Panc1 (cell line): ENCODE measurements around the gene PSMB1. TPM values are rescaled to one million over a fixed set of nuclear protein-coding genes. Genes with fewer than 3 reads are reported as not detected.

Experiments used
- ATAC-seq: fragments of 200-7000 bp; cut with Tn5 transposase; 2 replicates; pipeline ENCODE4 v1.9.1; 2020; ENCODE audit warnings: mild to moderate bottlenecking, moderate library complexity
- BruUV-seq: library from RNA; stranded (reverse); fragments of 400-500 nt; replicated peaks from 2 replicates; lab custom pipeline; 2021; lab: Mats Ljungman, UMichigan
- CTCF ChIA-PET: fragments of 300-600 bp; sonication (Branson Sonifier 250); formaldehyde crosslinking; loops from one replicate; lab custom pipeline; 2022; ENCODE audit warnings: antibody characterized with exemption; lab: Charles Lee
- POLR2A ChIA-PET: fragments of 300-600 bp; sonication (Branson Sonifier 250); formaldehyde crosslinking; loops from one replicate; lab custom pipeline; 2022; ENCODE audit warnings: antibody characterized with exemption; lab: Charles Lee
- DNase-seq: peaks from one replicate; pipeline ENCODE4 v3.0.0-alpha.2; 2010; ENCODE audit warnings: low read depth, low spot score
- H3K27ac ChIP-seq: 2 replicates; pipeline ENCODE4 v1.5.1; 2011; ENCODE audit warnings: mild to moderate bottlenecking, low read length, inconsistent platforms
- H3K27me3 ChIP-seq: fragments of 200-500 bp; sonication (Bioruptor generic); 2 replicates; pipeline ENCODE4 v1.6.0; 2014; ENCODE audit warnings: low read length, inconsistent platforms; ENCODE audit not compliant: control insufficient read depth, insufficient read depth
- H3K36me3 ChIP-seq: fragments of 200-500 bp; sonication (Bioruptor generic); 2 replicates; pipeline ENCODE4 v1.5.1; 2014; ENCODE audit warnings: inconsistent platforms, mild to moderate bottlenecking, low read length, moderate library complexity; ENCODE audit not compliant: control insufficient read depth, insufficient read depth
- H3K4me1 ChIP-seq: 2 replicates; pipeline ENCODE4 v1.5.1; 2011; ENCODE audit warnings: inconsistent platforms, mild to moderate bottlenecking, low read length, moderate library complexity; ENCODE audit not compliant: control insufficient read depth, insufficient read depth
- H3K4me3 ChIP-seq, 2 experiments: 2 replicates each; pipeline ENCODE4 v1.5.1; 2011 to 2012; ENCODE audit warnings: low read depth in 2 of 2, low read length in 2 of 2, mild to moderate bottlenecking in 2 of 2, inconsistent platforms in 1 of 2, moderate library complexity in 1 of 2
- H3K9me3 ChIP-seq: fragments of 200-500 bp; sonication (Bioruptor generic); 2 replicates; pipeline ENCODE4 v1.5.1; 2014; ENCODE audit warnings: low read depth, mild to moderate bottlenecking, inconsistent platforms, low read length, moderate library complexity; ENCODE audit not compliant: control insufficient read depth, insufficient read depth
- CTCF ChIP-seq: fragments of 450-650 bp; IDR thresholded peaks from 2 replicates; pipeline ENCODE4 v1.5.1; 2017; ENCODE audit warnings: mild to moderate bottlenecking
- POLR2AphosphoS5 ChIP-seq: IDR thresholded peaks from 2 replicates; pipeline ENCODE4 v1.6.1; 2012; ENCODE audit warnings: mild to moderate bottlenecking, low read depth, low read length, moderate library complexity
- REST ChIP-seq, 2 experiments: IDR thresholded peaks; 2 replicates each; pipeline ENCODE4 v1.6.1; 2011 to 2012; ENCODE audit warnings: low read depth in 2 of 2, control low read depth in 1 of 2, low read length in 1 of 2, mild to moderate bottlenecking in 1 of 2, moderate library complexity in 1 of 2; ENCODE audit not compliant: insufficient read depth in 1 of 2
- SIN3A ChIP-seq: IDR thresholded peaks from 2 replicates; pipeline ENCODE4 v1.6.1; 2012; ENCODE audit warnings: low read depth, mild to moderate bottlenecking, low read length, moderate library complexity, borderline replicate concordance; ENCODE audit not compliant: insufficient read depth
- TCF7L2 ChIP-seq: IDR thresholded peaks from 2 replicates; pipeline ENCODE4 v1.6.1; 2011; ENCODE audit warnings: mild to moderate bottlenecking, low read depth, low read length, inconsistent platforms
- in situ Hi-C: cut with HindIII; loops from 2 replicates; pipeline ENCODE4 v1.10.0; 2016; ENCODE audit warnings: low sequenced_read_pairs, low pct_unique_long_range_greater_than_20kb
- intact Hi-C: fragments of 100-400 bp; cut with micrococcal nuclease; formaldehyde crosslinking; loops from one replicate; pipeline ENCODE4 v1.10.0; 2022; ENCODE audit not compliant: unreplicated experiment
- total RNA-seq: library from RNA; stranded (reverse); gene quantifications from one replicate; pipeline ENCODE4 v1.2.1, GENCODE V29; 2021; ENCODE audit not compliant: unreplicated experiment

Gene PSMB1
- total RNA-seq, 1 experiment from 2014 or later, result 305 TPM

- DNase-seq (no peak), ATAC-seq (no peak)
- BruUV-seq, result no TSS peak
- CTCF ChIA-PET, result no interaction called here
- Histone ChIP-seq H3K27me3 (peaks cover 3% of the 10 kb centered on the region; the same call in 1 of the 2 replicates), H3K9me3 (no peaks in the 10 kb centered on the region), H3K36me3 (no peaks in the 10 kb centered on the region), H3K27ac (no peak overlapping the region), H3K4me3 (no peak overlapping the region), H3K4me1 (no peaks in the 10 kb centered on the region)
- intact Hi-C loops (no loop called here), in situ Hi-C loops (no loop called here)
- POLR2A ChIA-PET, result no interaction called here
- TF ChIP-seq SIN3A (no peak), TCF7L2 (no peak), REST (IDR thresholded peaks at IDR 0.05; ENCODE audit: insufficient read depth in 1 of 2, low read depth in 2 of 2, low read length in 1 of 2) (no peak)
Observed at GRCh38 chr6:170506446-170506845, 46.7 kb downstream of the PSMB1 start.

- intact Hi-C loops (no loop called here), in situ Hi-C loops (no loop called here)
- H3K27ac ChIP-seq, result no peak overlapping the region
- ChIA-PET CTCF (no interaction called here), POLR2A (no interaction called here)
- no peaks in the 10 kb centered on the region for H3K4me1 ChIP-seq
- peaks cover 3% of the 10 kb centered on the region for H3K27me3 ChIP-seq
- DNase-seq (no peak), ATAC-seq (no peak)
- H3K9me3 ChIP-seq, result no peaks in the 10 kb centered on the region
- no peak overlapping the region for H3K4me3 ChIP-seq
- BruUV-seq, result no TSS peak
- H3K36me3 ChIP-seq, result no peaks in the 10 kb centered on the region
- TF ChIP-seq TCF7L2 (no peak), REST (IDR thresholded peaks at IDR 0.05; ENCODE audit: insufficient read depth in 1 of 2, low read depth in 2 of 2, low read length in 1 of 2) (no peak), POLR2AphosphoS5 (no peak), CTCF (no peak), SIN3A (no peak)
Observed at GRCh38 chr6:170505306-170505705, 47.8 kb downstream of the PSMB1 start.
